Measurements from ENCODE around the gene RAP1GAP2.

DNA sequence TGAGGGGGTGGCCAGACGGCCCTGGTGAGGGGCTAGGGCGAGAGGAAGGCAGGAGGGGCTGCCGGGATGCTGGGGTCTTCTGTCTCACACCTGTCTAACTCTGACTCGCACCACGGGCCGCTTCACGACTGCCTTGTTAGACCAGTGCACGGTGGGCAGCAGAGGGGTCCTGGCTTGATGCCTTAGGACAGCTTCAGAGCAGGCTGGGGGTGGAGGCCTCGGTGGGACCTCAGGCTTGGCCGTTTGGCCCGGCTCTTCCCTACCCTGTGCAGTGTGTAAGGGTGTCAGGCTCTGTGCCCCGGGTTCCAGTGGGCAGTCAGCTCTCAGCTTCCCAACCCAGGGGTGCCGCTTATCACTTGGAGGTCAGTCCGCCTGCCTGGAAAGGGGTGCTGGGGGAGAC, 166.5 kb downstream of the RAP1GAP2 start:
- TF ChIP-seq, protein P1, sequence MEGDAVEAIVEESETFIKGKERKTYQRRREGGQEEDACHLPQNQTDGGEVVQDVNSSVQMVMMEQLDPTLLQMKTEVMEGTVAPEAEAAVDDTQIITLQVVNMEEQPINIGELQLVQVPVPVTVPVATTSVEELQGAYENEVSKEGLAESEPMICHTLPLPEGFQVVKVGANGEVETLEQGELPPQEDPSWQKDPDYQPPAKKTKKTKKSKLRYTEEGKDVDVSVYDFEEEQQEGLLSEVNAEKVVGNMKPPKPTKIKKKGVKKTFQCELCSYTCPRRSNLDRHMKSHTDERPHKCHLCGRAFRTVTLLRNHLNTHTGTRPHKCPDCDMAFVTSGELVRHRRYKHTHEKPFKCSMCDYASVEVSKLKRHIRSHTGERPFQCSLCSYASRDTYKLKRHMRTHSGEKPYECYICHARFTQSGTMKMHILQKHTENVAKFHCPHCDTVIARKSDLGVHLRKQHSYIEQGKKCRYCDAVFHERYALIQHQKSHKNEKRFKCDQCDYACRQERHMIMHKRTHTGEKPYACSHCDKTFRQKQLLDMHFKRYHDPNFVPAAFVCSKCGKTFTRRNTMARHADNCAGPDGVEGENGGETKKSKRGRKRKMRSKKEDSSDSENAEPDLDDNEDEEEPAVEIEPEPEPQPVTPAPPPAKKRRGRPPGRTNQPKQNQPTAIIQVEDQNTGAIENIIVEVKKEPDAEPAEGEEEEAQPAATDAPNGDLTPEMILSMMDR (IDR thresholded peaks at IDR 0.05) = no peak
- TF ChIP-seq POLR2A (IDR thresholded peaks at IDR 0.05) (no peak), POLR2AphosphoS5 (IDR thresholded peaks at IDR 0.05) (no peak)
